Mesendoderm (in vitro differentiated cells): Measurements from ENCODE around the gene TNFAIP8L2.
A peak's percentile ranks its signal among the peaks of the same experiment; 100 is the strongest.
"Not testable (repeated sequence)": the region's sequence is repeated elsewhere in the genome, so short reads cannot be mapped to it uniquely, and the experiment has no call there.

Experiments used
- DNase-seq: peaks from one replicate; pipeline ENCODE4 v3.0.0; 2013
- H2AK5ac ChIP-seq: 2 replicates; pipeline ENCODE4 v1.6.1; 2013; ENCODE audit warnings: low read length, inconsistent platforms
- H2BK120ac ChIP-seq: 2 replicates; pipeline ENCODE4 v1.6.1; 2013; ENCODE audit warnings: low read depth, mild to moderate bottlenecking, low read length, moderate library complexity, mixed read lengths
- H2BK15ac ChIP-seq: replicated peaks from 2 replicates; pipeline ENCODE4 v1.6.1; 2013; ENCODE audit warnings: low read depth, mild to moderate bottlenecking, moderate library complexity
- H2BK5ac ChIP-seq: 2 replicates; pipeline ENCODE4 v1.6.1; 2013; ENCODE audit warnings: low read length, inconsistent platforms
- H3K18ac ChIP-seq: 2 replicates; pipeline ENCODE4 v1.6.1; 2013; ENCODE audit warnings: mild to moderate bottlenecking, low read length, mixed read lengths
- H3K23ac ChIP-seq: one replicate; pipeline ENCODE4 v1.6.1; 2013; ENCODE audit warnings: low read length
- H3K27ac ChIP-seq: 2 replicates; pipeline ENCODE4 v1.5.1; 2013; ENCODE audit warnings: low read depth, mild to moderate bottlenecking, inconsistent platforms, low read length, moderate library complexity
- H3K27me3 ChIP-seq: 2 replicates; pipeline ENCODE4 v1.6.1; 2013; ENCODE audit warnings: low read length, control low read depth, mild to moderate bottlenecking, inconsistent platforms; ENCODE audit not compliant: insufficient read depth, poor library complexity
- H3K36me3 ChIP-seq: 2 replicates; pipeline ENCODE4 v1.6.1; 2013; ENCODE audit warnings: low read length, inconsistent platforms; ENCODE audit not compliant: control insufficient read depth, insufficient read depth
- H3K4ac ChIP-seq: one replicate; pipeline ENCODE4 v1.6.1; 2013; ENCODE audit warnings: low read depth, mild to moderate bottlenecking, low read length, moderate library complexity
- H3K4me1 ChIP-seq: 2 replicates; pipeline ENCODE4 v1.6.1; 2013; ENCODE audit warnings: low read depth, low read length, inconsistent platforms; ENCODE audit not compliant: control insufficient read depth
- H3K4me2 ChIP-seq: 2 replicates; pipeline ENCODE4 v1.6.1; 2013; ENCODE audit warnings: low read length
- H3K4me3 ChIP-seq: 2 replicates; pipeline ENCODE4 v1.5.1; 2013; ENCODE audit warnings: mild to moderate bottlenecking, low read length
- H3K56ac ChIP-seq: one replicate; pipeline ENCODE4 v1.6.1; 2013; ENCODE audit warnings: low read length
- H3K79me1 ChIP-seq: 2 replicates; pipeline ENCODE4 v1.6.1; 2013; ENCODE audit warnings: low read length, inconsistent platforms
- H3K79me2 ChIP-seq: 2 replicates; pipeline ENCODE4 v1.6.1; 2013; ENCODE audit warnings: mild to moderate bottlenecking, low read length; ENCODE audit not compliant: control insufficient read depth, insufficient read depth
- H3K9ac ChIP-seq: 2 replicates; pipeline ENCODE4 v1.6.1; 2013; ENCODE audit warnings: low read length, inconsistent platforms
- H4K5ac ChIP-seq: one replicate; pipeline ENCODE4 v1.6.1; 2013; ENCODE audit warnings: low read length
- H4K8ac ChIP-seq: one replicate; pipeline ENCODE4 v1.6.1; 2013; ENCODE audit warnings: low read depth, mild to moderate bottlenecking, control low read depth, low read length, moderate library complexity
- WGBS: extraction: QIAGEN DNeasy Blood & Tissue Kit; methylation state at CpG from one replicate; pipeline ENCODE4 v1.1.7; 2013; ENCODE audit warnings: low lambda C conversion rate, missing lambda C conversion rate; ENCODE audit not compliant: insufficient coverage; ENCODE audit errors: extremely low coverage; 5-methylcytosine and 5-hydroxymethylcytosine counted together

Gene TNFAIP8L2

GRCh38 chr1:151187205-151187604 lies 30.8 kb downstream of the TNFAIP8L2 start:
- H2BK120ac ChIP-seq = no peak overlapping the region
- H2AK5ac ChIP-seq = no peak overlapping the region
- no peak overlapping the region for H2BK15ac ChIP-seq
- H3K27me3 ChIP-seq = no peaks in the 10 kb centered on the region
- peaks cover 8% of the 10 kb centered on the region for H3K79me1 ChIP-seq
- H3K4me1 ChIP-seq = no peaks in the 10 kb centered on the region
- no peak for DNase-seq
- no peak overlapping the region for H3K4ac ChIP-seq
- H3K9ac ChIP-seq = no peak overlapping the region
- H2BK5ac ChIP-seq = no peak overlapping the region
- peaks cover 8% of the 10 kb centered on the region for H3K36me3 ChIP-seq
- no peak overlapping the region for H3K4me2 ChIP-seq
- WGBS = no CpG with 5 or more reads among the region's 1 CpG
- no peak overlapping the region for H3K56ac ChIP-seq
- H4K8ac ChIP-seq = no peak overlapping the region
- H3K18ac ChIP-seq = no peak overlapping the region
- no peak overlapping the region for H3K27ac ChIP-seq
- no peak overlapping the region for H4K5ac ChIP-seq
- H3K23ac ChIP-seq = no peak overlapping the region
- no peak overlapping the region for H3K4me3 ChIP-seq
- peaks cover 12% of the 10 kb centered on the region for H3K79me2 ChIP-seq

DNA sequence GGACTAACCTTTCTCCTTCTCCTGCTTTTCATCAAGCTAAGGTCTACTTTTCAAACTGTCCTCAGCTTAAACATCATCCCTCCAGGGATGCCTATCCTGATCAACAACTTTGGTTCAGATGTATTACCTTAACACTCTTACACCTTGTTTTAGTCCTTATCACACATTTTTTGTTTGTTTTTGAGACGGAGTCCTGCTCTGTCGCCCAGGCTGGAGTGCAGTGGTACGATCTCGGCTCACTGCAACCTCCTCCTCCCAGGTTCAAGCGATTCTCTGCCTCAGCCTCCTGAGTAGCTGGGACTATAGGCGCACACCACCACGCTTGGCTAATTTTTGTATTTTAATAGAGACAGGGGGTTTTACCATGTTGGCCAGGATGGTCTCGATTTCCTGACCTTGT lies 32.2 kb downstream of the TNFAIP8L2 start:
- H3K4me3 ChIP-seq = not testable (repeated sequence)

GRCh38 chr1:151189637-151190445 lies 33.4 kb downstream of the TNFAIP8L2 start, which contains the start of gene VPS72:
Gene VPS72 (minus strand): TSS chr1:151190197. CDS start chr1:151190121, 76 bp downstream.
- Histone ChIP-seq H3K18ac (peak within 1 kb of the TSS; percentile 95), H3K4me2 (peak within 1 kb of the TSS; percentile 50), H4K8ac (no peak within 1 kb of the TSS), H2BK120ac (peak within 1 kb of the TSS; percentile 10), H3K36me3 (peaks cover 4% of the 10 kb centered on the region), H3K27me3 (no peaks in the 10 kb centered on the region), H3K27ac (peak within 1 kb of the TSS; percentile 29), H2BK5ac (no peak within 1 kb of the TSS), H3K4ac (peak within 1 kb of the TSS; percentile 41), H3K4me1 (no peaks in the 10 kb centered on the region), H3K9ac (peak within 1 kb of the TSS; percentile 72), H3K79me1 (peaks cover 8% of the 10 kb centered on the region), H2BK15ac (no peak within 1 kb of the TSS), H2AK5ac (no peak within 1 kb of the TSS), H3K4me3 (peak within 1 kb of the TSS; percentile 52), H3K23ac (no peak within 1 kb of the TSS), H3K56ac (peak within 1 kb of the TSS; percentile 84), H4K5ac (no peak within 1 kb of the TSS), H3K79me2 (peaks cover 12% of the 10 kb centered on the region)
- DNase-seq = peak; percentile 95
- no CpG with 5 or more reads among the region's 42 CpGs for WGBS

More for the DNA sequence above, 32.2 kb downstream of the TNFAIP8L2 start:
- H2BK5ac ChIP-seq, H2BK120ac ChIP-seq, H3K23ac ChIP-seq, H3K56ac ChIP-seq, H3K79me1 ChIP-seq, H3K4me1 ChIP-seq, H3K27ac ChIP-seq, H2AK5ac ChIP-seq, H4K5ac ChIP-seq, H3K18ac ChIP-seq, H4K8ac ChIP-seq, H3K4me2 ChIP-seq, H2BK15ac ChIP-seq, DNase-seq, H3K27me3 ChIP-seq, H3K4ac ChIP-seq, H3K36me3 ChIP-seq: not testable (repeated sequence)
- H3K79me2 ChIP-seq = peaks cover 12% of the 10 kb centered on the region
- peak overlapping the region; percentile 72 for H3K9ac ChIP-seq
- WGBS = no CpG with 5 or more reads among the region's 8 CpGs

DNA sequence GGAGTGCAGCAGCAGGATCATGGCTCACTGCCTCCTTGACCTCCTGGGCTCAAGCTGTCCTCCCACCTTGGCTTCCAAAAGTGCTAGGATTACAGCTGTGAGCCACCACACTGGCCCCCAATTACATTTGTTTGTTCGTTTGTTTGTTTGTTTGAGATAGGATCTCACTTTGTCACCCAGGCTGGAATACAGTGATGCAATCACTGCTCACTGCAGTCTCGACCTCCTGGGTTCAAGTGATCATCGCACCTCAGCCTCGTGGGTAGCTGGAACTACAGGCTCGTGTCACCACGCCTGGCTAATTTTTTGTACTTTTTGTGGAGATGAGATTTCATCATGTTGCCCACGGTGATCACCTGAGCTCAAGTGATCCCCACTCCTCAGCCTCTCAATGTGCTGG lies 35.6 kb downstream of the TNFAIP8L2 start:
- Histone ChIP-seq H3K56ac (no peak overlapping the region), H3K4me3 (no peak overlapping the region), H3K18ac (no peak overlapping the region), H3K79me1 (peaks cover 7% of the 10 kb centered on the region), H3K9ac (no peak overlapping the region), H3K79me2 (peaks cover 12% of the 10 kb centered on the region), H2BK5ac (no peak overlapping the region), H3K4me2 (no peak overlapping the region), H3K23ac (no peak overlapping the region), H3K4ac (no peak overlapping the region), H2AK5ac (no peak overlapping the region), H2BK120ac (no peak overlapping the region), H4K5ac (no peak overlapping the region), H3K4me1 (no peaks in the 10 kb centered on the region), H2BK15ac (no peak overlapping the region), H4K8ac (no peak overlapping the region), H3K27ac (no peak overlapping the region), H3K27me3 (no peaks in the 10 kb centered on the region), H3K36me3 (no peaks in the 10 kb centered on the region)
- WGBS = no CpG with 5 or more reads among the region's 7 CpGs
- no peak for DNase-seq

GRCh38 chr1:151193304-151193703 lies 36.9 kb downstream of the TNFAIP8L2 start:
- no peak overlapping the region for H2BK15ac ChIP-seq
- H3K23ac ChIP-seq = no peak overlapping the region
- no peak overlapping the region for H4K5ac ChIP-seq
- no peaks in the 10 kb centered on the region for H3K36me3 ChIP-seq
- no CpG with 5 or more reads among the region's 6 CpGs for WGBS
- H3K9ac ChIP-seq = no peak overlapping the region
- no peak overlapping the region for H3K4me2 ChIP-seq
- no peak overlapping the region for H2BK5ac ChIP-seq
- peaks cover 11% of the 10 kb centered on the region for H3K79me2 ChIP-seq
- H3K79me1 ChIP-seq = peaks cover 4% of the 10 kb centered on the region
- H3K4me1 ChIP-seq = no peaks in the 10 kb centered on the region
- no peak for DNase-seq
- H4K8ac ChIP-seq = no peak overlapping the region
- no peak overlapping the region for H3K4ac ChIP-seq
- no peak overlapping the region for H3K56ac ChIP-seq
- no peak overlapping the region for H2AK5ac ChIP-seq
- no peak overlapping the region for H3K18ac ChIP-seq
- no peaks in the 10 kb centered on the region for H3K27me3 ChIP-seq
- H2BK120ac ChIP-seq = no peak overlapping the region
- H3K4me3 ChIP-seq = no peak overlapping the region
- H3K27ac ChIP-seq = no peak overlapping the region
